Suppressor macrophage treated with lipopolysaccharide for 4 hours (primary cell): ENCODE measurements around the gene P3H4.

Experiments used
- DNase-seq: peaks from one replicate; pipeline ENCODE4 v3.0.0-alpha.2; 2020

P3H4 gene

DNA sequence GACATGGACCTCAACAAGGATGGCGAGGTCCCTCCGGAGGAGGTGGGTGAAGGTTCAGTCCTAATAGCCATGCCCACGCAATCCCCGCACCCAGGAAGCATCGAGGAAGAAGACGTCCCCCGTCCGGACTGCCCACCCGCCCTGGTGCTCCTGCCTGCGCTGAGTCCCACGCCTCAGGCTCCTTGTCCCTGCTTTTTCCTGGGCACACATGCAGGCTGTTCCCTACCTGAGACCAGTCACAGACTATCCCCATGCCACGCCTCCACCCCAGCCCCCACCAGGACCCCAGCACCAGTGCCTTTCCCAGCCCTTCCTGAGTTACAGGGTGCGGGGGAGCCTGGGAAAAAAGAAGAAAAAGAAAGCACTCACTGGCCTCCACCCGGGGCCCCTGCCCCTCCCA is 10.0 kb upstream of the P3H4 start:
- no peak for DNase-seq

DNA sequence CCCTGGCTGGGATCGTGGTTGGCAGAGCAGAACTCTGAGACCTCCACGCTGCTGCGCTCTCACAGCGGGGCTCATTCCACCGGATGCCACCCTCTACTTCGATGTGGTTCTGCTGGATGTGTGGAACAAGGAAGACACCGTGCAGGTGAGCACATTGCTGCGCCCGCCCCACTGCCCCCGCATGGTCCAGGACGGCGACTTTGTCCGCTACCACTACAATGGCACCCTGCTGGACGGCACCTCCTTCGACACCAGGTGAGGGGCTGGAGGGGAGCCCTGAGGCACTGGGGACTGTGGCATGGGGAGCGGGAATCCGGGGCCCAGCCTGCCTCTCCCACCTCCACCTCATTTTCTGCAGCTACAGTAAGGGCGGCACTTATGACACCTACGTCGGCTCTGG is 6.3 kb upstream of the P3H4 start:
- DNase-seq = no peak

DNA sequence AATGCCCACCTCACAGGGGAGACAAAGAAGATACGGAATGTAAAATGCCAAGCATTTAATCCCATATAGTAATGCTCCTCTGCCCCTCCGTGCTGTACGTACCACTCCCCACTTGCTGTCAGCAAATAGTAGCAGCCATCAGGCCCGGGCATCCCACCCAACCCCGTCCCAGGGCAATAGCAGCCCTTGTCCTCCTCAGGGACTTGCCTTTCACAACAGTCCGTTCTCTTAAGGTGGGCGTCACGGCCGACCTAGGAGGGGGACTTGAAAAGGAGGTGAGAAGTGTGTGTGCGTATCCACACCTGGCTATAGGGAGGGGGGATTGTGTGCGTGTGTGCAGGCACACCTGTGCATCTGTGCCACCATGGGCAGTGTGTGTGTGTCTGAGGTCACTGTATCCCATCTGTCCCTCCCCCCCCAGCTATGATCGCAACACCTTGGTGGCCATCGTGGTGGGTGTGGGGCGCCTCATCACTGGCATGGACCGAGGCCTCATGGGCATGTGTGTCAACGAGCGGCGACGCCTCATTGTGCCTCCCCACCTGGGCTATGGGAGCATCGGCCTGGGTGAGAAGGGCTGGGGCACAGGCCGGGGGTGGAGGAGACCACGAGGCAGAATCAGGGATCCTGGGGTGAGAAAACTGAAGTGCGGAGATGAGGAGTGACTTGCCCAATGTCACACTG is 5.0 kb upstream of the P3H4 start:
- DNase-seq = no peak

DNA sequence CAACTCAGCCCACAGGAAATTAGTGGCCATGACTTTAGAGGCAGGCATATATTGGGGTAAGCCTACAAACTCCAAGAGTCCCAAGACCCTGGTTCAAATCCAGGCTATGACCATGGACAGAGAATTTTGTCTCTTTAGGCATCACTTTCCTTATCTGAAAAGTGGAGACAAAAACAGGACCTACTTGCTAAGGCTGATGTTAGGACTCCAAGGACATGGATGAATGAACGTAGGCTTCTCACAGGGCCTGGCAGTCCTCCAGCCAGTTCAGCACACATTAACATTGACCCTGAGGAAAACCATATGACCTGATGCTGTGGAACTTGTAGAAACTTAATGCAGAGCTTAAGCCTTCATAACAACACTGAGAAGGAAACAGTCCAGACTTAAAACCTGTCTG is 2.4 kb upstream of the P3H4 start:
- no peak for DNase-seq

DNA sequence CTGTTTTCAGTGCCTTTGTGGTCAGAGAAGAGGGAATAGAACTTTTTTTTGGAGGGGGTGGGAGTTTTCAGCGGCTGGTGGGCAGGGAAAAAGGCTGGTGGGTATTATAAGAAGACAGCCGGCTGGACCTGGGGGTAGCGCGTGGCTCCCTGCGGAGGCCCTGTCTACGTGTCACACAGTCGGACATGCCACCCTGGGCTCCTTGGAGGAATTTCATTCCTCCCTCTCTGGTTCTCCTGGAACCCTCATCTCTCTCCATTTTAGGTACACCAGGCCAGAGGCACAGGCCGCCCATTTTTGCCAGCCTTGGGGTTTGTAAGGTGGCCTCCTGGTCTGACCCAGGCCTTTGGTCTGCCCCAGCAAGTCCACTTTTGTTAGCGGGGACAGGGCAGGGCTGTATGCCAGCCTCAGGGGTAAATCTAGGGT is 2.0 kb upstream of the P3H4 start:
- DNase-seq = no peak

DNA sequence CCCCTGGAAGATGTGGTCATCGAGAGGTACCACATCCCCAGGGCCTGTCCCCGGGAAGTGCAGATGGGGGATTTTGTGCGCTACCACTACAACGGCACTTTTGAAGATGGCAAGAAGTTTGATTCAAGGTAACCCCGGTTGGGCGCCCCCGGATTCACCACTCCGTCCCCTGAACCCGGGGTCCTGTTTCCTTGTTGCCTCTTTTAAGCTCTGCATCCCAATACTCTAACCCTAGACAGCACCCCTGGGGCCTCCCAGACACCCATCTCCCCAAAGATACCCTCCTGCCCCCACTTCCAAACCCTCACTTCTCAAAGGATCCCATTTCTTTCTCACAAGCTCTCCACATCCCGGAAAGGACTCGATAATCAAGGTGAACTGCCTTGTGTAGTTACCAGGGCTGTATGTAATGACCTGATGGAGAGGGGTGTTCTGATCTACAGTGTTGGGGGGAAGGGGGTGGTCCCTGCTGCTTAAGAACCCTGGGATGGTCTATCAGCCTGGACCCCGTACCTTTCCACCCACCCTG is 1.5 kb upstream of the P3H4 start:
- DNase-seq = no peak

DNA sequence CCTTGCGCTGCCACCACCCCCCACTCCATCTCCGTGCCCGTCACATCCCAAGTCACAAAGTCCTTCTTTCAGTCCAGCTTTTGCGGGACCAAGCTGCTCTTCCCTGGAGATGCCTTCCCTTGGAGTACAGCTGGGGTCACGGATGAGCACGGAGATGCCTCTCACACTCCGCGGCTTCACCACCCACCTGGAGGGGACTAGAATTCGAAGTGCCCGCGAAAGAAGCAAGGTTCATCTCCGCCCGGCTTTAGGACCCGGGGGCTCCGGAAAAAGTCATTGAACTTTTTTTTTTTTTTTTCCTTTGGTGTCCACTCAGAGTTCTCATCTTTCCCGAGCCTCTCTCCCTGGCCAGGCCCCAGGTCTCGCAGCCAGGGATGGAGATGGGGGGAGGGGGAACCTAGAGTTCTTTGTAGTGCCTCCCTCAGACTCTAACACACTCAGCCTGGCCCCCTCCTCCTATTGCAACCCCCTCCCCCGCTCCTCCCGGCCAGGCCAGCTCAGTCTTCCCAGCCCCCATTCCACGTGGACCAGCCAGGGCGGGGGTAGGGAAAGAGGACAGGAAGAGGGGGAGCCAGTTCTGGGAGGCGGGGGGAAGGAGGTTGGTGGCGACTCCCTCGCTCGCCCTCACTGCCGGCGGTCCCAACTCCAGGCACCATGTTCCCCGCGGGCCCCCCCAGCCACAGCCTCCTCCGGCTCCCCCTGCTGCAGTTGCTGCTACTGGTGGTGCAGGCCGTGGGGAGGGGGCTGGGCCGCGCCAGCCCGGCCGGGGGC is 817 bp upstream of the P3H4 start, which contains the start of gene FKBP10:
Gene FKBP10, plus strand, starts transcription at position 624 of the 771 bp plus-strand sequence. Its CDS starts 31 bp downstream, at position 655.
- DNase-seq = no peak

DNA sequence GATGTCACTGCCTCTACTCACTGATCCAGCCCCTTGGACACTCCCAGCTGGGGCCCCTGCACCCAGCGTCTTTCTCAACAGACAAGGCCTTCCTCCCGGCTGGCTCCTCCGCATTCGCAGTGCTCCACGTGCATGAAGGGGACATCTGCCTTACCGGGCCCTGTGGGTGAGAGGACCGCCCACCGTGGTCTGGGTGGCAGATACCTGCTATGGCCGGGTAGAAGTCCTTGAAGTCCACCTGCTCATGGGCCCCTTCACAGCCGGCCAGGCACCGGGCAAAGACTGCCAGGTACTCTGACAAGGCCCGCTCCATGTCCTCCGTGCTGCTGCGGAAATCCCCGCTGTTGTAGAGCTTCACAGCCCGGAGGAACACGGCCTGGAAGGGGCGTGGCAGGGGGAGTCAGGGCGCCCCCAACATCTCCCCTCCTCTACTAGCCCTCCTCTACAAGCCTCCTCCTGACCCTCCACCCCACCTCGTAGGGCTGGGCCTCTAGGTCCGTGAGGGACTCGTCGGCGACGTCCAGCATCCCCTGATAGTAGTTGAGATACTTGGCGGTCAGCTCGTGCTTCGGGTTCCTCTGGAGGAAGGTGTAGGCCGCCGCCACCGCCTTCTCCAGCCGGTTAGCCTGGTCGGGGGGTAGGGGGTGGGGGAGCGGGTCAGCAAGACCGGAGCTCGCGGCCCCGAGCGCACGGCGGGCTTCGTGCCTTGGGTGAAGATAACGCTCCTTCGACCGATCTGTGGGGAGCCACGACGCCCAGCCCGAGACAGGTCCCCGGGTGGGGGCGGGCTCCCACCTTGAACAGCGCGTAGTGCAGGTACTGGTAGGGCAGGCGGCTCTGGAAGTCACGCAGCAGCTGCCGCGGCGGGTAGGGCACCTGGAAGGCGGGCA is 845 bp downstream of the P3H4 start:
- no peak for DNase-seq

DNA sequence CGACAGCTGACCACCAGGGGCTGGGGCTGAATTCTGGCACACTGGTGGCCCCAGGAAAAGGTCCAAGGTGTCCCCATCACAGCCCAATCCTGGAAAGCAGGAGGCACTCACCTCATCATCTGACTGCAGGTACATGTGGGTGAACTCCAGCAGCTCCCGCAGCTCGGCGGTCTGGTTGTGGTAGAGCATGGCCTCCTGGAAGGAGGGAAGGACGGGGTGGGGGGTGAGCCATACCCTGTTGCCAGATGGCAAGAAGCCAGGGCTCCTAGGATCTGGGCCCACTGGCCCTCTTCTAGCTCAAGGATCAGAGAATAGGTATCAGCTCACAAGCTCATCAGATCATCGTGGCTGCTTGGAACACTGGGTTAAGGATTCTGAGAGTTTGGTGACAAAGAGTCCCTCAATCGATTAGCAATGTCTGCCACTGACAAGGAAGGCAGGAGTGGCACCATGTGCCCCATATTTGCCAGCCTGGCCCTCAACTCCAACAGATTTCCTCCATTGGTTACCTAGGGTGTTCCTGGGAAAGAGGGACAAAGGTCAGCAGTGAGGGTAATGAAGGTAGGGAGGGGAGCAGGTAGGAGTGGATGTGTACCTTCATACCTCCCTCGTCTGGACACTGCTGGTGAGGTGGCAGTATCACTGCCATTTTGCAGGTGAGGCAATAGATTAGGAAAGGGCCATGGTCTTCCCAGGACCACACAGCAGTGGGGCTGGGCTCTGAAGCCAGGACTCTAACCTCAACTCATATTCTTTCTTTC is 4.9 kb downstream of the P3H4 start:
- no peak for DNase-seq

DNA sequence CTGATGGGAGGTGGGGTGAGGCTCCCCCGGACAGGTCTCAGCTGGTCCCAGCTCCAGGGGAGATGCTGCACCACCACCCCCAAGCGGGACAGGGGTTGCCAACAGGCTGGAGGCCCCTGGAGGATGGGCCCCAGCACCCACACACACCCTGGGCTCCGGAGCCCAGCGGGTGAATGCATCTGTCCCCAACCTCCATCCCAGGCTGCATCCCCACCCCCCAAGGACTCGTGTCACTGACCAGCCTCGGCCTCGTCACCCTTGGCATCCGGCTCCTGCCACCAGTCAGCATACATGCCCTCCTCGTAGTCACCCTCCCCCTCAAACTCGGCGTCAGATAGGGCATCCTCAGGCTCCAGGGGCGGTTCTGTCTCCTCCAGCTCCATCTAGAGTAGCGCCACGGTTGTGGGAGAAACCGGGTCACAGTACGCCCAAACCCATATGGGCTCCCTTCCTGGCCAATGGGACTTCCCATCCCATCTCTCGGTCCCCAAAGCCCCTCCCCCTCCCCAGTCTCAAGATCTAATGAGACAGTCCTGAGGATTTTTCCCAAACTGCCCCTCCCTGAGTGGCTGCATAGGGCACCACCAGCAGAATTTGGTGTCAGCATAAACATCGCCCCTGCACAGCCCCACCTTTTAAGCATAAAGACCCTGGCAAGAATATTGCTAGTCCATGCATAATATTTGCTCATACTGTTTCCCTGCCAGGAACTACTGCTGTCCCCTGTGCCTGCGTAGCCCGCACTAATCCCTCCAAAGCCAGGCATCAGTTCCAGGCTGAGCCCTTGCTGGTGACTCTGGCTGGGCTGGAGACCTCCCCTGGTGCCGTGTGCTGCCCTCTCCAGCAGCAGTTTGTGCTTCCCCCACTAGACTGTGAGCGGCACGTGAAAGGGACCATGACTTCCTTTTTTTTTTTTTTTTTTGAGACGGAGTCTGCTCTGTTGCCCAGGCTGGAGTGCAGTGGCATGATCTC is 8.4 kb downstream of the P3H4 start:
- DNase-seq = peak; percentile 57

DNA sequence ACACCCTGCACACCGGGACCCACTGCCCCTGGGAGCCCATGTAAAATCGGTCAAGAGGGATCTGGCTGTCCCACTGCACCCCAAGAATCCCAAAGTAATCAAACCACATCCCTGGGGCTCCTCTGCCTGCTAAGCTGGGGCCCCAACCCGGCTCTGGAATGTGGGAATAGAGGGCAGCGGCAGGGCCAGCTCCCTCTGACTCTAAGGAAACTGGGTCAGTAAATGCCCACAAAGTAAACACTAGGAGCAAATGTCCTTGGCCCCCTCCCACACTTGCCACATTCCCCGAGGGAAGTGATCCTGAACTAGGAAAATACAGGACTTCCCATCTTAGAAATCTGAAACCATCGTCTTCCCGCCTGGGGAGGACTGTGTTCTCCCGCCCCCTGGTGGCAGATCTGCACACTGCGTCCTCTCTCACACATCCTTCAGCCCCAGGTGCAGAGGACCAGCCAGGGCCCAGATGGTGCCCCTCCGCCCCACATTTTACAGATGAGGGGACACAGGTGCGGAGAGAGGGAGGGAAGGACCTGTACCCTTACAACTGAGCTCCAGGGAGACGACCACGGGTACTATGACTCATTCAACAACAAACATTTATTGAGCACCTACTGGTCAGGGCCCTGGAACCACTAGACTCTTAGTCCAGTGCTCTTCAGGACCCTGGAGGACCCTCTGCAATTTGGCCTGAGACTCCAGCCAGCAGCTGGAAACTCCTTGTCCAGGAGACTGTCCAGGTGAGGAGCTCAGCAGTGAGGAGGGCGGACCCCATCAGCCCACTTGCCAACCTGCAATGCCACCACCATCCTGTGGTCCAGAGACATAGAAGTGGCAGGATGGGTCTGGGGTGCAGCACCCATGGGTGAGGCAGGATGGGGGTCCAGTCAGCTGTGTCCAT is 10.1 kb downstream of the P3H4 start:
- peak; percentile 82 for DNase-seq

DNA sequence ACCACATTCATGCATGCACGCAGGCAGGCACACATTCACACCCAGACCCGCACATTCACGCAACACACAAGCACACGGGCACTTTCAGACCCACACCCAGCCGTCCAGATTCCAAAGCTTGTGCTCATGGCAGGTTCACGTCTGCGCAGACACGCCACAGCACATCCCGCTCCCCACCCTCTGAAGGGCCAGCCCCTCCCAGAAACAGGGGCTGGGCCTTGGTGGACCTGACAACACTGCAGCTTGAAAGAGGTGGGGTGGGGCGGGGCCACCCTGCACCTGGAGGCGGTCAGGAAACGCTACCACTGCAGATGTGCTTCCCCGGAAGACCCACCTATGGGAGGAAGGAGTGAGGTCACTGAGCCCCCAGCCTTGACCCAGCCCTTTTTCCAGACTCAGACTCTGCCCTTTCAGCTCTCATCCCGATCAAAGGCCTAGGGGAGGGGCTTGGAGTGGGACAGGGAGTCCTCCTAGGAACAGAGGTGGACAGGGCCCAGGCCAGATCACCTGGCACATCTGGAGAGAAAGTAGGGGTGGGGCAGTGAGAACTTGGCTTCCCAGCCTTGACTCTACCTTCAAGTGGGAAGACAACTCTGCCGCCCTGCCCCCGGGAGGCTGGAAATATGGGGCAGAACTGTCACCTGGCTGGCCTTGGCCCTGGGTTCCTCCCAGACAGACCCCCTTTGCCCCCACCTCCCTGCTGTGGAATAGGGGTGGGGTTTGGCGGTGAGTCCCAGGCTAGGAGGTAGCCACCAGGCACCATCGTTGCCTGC is 11.0 kb downstream of the P3H4 start:
- DNase-seq = no peak

DNA sequence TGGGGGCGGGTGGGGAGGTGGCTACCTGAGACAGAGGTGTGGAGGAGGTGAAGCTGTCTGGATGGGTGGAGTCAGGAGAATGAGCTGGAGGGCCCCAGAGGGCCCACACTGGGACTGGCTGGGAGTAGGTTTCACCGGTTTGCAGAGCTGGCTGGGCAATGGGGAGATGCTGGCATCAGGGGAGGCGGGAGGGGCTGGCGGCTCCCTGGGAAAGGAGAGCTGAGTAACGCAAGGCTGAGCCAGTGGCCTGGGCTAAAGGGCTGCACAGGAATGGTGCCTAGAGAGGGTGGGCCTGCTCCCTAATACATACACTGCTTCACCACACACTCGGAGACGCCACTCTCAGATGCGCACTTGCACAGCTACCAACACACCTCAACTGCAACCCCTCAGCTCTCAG is 12.4 kb downstream of the P3H4 start:
- no peak for DNase-seq

DNA sequence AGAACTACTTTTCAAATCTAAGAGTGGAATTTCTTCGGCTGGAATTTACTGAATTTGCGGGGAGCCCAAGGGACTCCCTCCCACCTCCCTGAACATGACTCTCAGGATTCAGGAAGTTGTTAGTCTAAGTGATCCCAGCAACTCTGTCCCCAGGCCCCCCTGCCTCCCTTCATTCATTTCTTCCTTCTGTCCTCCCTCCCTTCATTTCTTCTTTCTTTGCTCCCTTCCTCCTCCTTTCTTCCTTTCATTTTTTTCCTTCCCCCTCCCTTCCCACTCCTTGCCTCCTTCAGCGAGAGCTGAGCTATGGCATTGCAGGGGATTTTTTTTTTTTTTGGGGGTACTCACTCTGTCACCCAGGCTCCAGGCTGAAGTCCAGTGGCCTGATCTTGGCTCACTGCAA is 14.4 kb downstream of the P3H4 start:
- no peak for DNase-seq

DNA sequence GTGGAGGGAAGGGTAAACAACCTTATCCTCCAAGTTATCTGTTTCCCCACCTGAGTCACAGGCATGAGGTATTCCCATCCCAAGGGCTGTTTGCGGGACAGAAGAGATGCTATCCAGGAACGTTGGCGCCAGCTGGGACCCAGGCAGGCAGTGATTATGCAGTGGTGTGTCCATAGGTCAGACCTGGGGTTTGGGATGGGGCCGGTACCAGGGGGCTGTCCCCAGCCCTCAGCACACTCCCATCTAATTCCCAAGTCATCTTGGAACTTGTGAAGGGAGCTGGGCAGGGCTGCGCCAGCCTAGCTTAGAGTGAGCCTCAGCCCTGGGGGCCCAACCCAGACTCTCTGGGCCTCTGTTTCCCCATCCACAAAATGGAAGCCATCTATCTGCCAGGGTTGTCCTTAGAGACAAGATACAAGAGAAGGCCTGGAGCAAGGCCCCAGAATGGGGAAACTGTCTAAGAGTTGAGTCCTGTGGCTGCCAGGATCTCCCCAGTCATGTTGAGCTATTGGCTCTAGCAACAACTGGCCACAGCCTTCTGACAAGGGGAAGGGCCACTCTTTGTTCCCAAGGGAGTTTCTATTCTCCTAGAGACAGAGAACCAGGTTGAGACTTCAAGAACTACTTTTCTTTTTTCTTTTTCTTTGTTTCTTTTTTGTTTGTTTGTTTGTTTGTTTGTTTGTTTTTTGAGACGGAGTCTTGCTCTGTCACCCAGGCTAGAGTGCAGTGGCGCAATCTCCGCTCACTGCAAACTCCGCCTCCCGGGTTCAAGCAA is 15.4 kb downstream of the P3H4 start:
- DNase-seq = no peak

DNA sequence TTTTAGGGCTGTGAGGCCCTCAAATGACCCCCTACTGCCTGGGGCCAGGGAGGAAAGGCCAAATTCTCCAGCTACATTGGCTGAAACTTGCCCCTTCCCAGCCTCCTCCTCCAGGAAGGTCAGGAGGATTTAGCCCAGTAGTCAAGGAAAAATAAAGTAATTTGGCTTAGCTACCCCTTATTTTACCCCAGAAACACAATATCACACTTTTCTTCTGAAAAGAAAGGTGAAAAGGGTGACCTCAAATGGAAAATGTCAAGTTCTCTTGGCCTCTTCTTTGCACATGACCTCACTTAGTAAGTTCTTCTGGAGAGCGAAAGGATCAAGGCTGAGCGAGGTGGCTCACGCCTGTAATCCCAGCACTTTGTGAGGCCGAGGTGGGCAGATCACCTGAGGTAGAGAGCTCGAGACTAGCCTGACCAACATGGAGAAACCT is 17.2 kb downstream of the P3H4 start:
- no peak for DNase-seq

DNA sequence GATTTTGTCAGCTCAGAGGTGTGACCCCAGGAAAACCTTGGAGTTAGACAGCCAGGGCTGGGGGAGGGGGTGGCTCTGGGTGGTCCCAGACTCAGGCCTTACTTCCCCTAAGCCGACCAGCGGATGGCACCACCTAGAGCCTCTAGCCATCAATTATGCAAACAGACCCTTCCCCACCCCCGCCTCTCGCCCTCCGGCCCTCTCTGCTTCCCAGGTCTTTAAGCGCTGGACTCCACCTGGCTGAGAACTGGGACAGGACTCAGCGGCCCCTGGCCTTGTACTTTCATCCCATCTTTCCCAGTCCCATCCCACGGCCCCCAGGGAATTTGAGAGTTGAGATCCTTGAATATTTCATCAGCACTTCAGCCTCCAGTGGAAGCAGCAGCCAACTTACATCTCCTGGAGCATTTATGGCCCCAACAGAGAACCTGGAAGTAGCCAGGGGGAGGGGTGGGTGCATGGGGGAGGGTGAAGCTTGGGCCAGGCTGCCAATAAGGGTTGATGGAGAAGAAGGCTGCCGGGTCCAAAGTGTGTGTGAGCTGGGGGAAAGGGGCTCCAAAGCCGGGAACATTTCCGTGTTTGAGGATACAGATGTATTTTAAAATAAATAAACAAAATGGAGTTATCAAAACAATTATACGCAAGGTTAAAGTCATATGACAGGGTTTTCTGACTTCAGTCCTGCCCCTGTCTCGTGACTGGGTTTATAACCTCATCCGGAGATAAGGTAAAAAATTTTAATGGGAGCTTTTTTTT is 17.8 kb downstream of the P3H4 start:
- DNase-seq = no peak
